Measurements from ENCODE around the gene AFTPH. TPM values are rescaled to one million over a fixed set of nuclear protein-coding genes. Genes with fewer than 3 reads are reported as not detected.

AFTPH gene
- total RNA-seq, 1 experiment from 2014 or later: 18.8 TPM

- H3K27me3 ChIP-seq (replicated peaks; ENCODE audit: insufficient read depth, low read depth, low read length, poor library complexity): no peaks in the 10 kb centered on the region
- intact Hi-C loops (cut with micrococcal nuclease; ENCODE audit: unreplicated experiment): no loop called here
- H3K36me3 ChIP-seq (ENCODE audit: insufficient read depth, low read length, poor library complexity, severe bottlenecking): no peaks in the 10 kb centered on the region
- TF ChIP-seq CTCF (conservative IDR thresholded peaks at IDR 0.05; ENCODE audit: low read depth, low read length): no peak
- no peak for TF ChIP-seq EZH2 (IDR thresholded peaks at IDR 0.05; ENCODE audit: borderline replicate concordance, low read depth, low read length, poor library complexity, severe bottlenecking)
- ChIA-PET POLR2A (ENCODE audit: low non-redundant PET) (no interaction called here), CTCF (interaction anchor here (0.6 kb wide), 1 partner anchor 307 kb away, joined by 3 read pairs; no protein-coding TSS in a partner anchor)
- DNase-seq (ENCODE audit: low spot score): peak; percentile 46
- H3K4me3 ChIP-seq (ENCODE audit: low read depth, low read length, poor library complexity, severe bottlenecking): peak overlapping the region; percentile 27
- no peaks in the 10 kb centered on the region for H3K4me1 ChIP-seq (ENCODE audit: insufficient read depth, low read length, poor library complexity, severe bottlenecking)
- no peaks in the 10 kb centered on the region for H3K9me3 ChIP-seq (ENCODE audit: low read depth, low read length, poor library complexity, severe bottlenecking)
- no peak overlapping the region for H3K27ac ChIP-seq (ENCODE audit: low read depth, low read length, poor library complexity, severe bottlenecking)
- BruUV-seq (replicated peaks): no TSS peak
These were observed 85.3 kb downstream of the AFTPH start for GRCh38 chr2:64609227-64609941.

GRCh38 chr2:64609942-64610281, 85.8 kb downstream of the AFTPH start:
- TF ChIP-seq EZH2 (IDR thresholded peaks at IDR 0.05; ENCODE audit: borderline replicate concordance, low read depth, low read length, poor library complexity, severe bottlenecking): no peak
- no peak for TF ChIP-seq CTCF (conservative IDR thresholded peaks at IDR 0.05; ENCODE audit: low read depth, low read length)
- ChIA-PET CTCF (interaction anchor here (0.6 kb wide), 1 partner anchor 306 kb away, joined by 3 read pairs; no protein-coding TSS in a partner anchor), POLR2A (ENCODE audit: low non-redundant PET) (no interaction called here)
- Histone ChIP-seq H3K27me3 (replicated peaks; ENCODE audit: insufficient read depth, low read depth, low read length, poor library complexity) (no peaks in the 10 kb centered on the region), H3K4me1 (ENCODE audit: insufficient read depth, low read length, poor library complexity, severe bottlenecking) (no peaks in the 10 kb centered on the region), H3K27ac (ENCODE audit: low read depth, low read length, poor library complexity, severe bottlenecking) (no peak overlapping the region), H3K4me3 (ENCODE audit: low read depth, low read length, poor library complexity, severe bottlenecking) (no peak overlapping the region), H3K36me3 (ENCODE audit: insufficient read depth, low read length, poor library complexity, severe bottlenecking) (no peaks in the 10 kb centered on the region), H3K9me3 (ENCODE audit: low read depth, low read length, poor library complexity, severe bottlenecking) (no peaks in the 10 kb centered on the region)
- no peak for DNase-seq (ENCODE audit: low spot score)
- intact Hi-C loops (cut with micrococcal nuclease; ENCODE audit: unreplicated experiment): no loop called here
- no TSS peak for BruUV-seq (replicated peaks)

GRCh38 chr2:64610316-64610855, 86.3 kb downstream of the AFTPH start:
- intact Hi-C loops (cut with micrococcal nuclease; ENCODE audit: unreplicated experiment): no loop called here
- no peak for DNase-seq (ENCODE audit: low spot score)

More at GRCh38 chr2:64610316-64610855, 86.3 kb downstream of the AFTPH start:
- Histone ChIP-seq H3K27me3 (replicated peaks; ENCODE audit: insufficient read depth, low read depth, low read length, poor library complexity) (no peaks in the 10 kb centered on the region), H3K4me1 (ENCODE audit: insufficient read depth, low read length, poor library complexity, severe bottlenecking) (no peaks in the 10 kb centered on the region), H3K4me3 (ENCODE audit: low read depth, low read length, poor library complexity, severe bottlenecking) (no peak overlapping the region), H3K27ac (ENCODE audit: low read depth, low read length, poor library complexity, severe bottlenecking) (no peak overlapping the region), H3K36me3 (ENCODE audit: insufficient read depth, low read length, poor library complexity, severe bottlenecking) (no peaks in the 10 kb centered on the region), H3K9me3 (ENCODE audit: low read depth, low read length, poor library complexity, severe bottlenecking) (no peaks in the 10 kb centered on the region)
- TF ChIP-seq EZH2 (IDR thresholded peaks at IDR 0.05; ENCODE audit: borderline replicate concordance, low read depth, low read length, poor library complexity, severe bottlenecking): no peak
- TF ChIP-seq CTCF (conservative IDR thresholded peaks at IDR 0.05; ENCODE audit: low read depth, low read length): no peak
- ChIA-PET CTCF (no interaction called here), POLR2A (ENCODE audit: low non-redundant PET) (no interaction called here)
- BruUV-seq (replicated peaks): no TSS peak
